Liver (tissue), 9 donors: ENCODE data around the gene SLC38A3. TPM values are rescaled to one million over a fixed set of nuclear protein-coding genes. Genes with fewer than 3 reads are reported as not detected.

Source experiments
- DNase-seq: peaks from one replicate; pipeline ENCODE4 v3.0.0-alpha.2; 2017; ENCODE audit warnings: low spot score
- H3K27ac ChIP-seq, 2 donors: one replicate each; pipeline ENCODE4 v1.7.0; 2013; ENCODE audit warnings: inconsistent platforms in 2 of 2, low read length in 2 of 2, control low read depth in 1 of 2, low read depth in 1 of 2, mild to moderate bottlenecking in 1 of 2
- H3K27me3 ChIP-seq, 4 donors: one replicate each; pipeline versions ENCODE4 v1.6.1 to v1.7.0; 2013; ENCODE audit warnings: low read length in 3 of 4, inconsistent platforms in 1 of 4, mild to moderate bottlenecking in 1 of 4, moderate library complexity in 1 of 4; ENCODE audit not compliant: control insufficient read depth in 4 of 4, insufficient read depth in 4 of 4
- H3K36me3 ChIP-seq, 4 donors: one replicate each; pipeline versions ENCODE4 v1.6.1 to v1.7.0; 2013; ENCODE audit warnings: low read length in 3 of 4, mild to moderate bottlenecking in 3 of 4, low read depth in 1 of 4, moderate library complexity in 1 of 4; ENCODE audit not compliant: control insufficient read depth in 4 of 4, insufficient read depth in 3 of 4
- H3K4me1 ChIP-seq, 4 donors: one replicate each; pipeline versions ENCODE4 v1.6.1 to v1.7.0; 2013; ENCODE audit warnings: low read length in 3 of 4, mild to moderate bottlenecking in 3 of 4, moderate library complexity in 1 of 4; ENCODE audit not compliant: control insufficient read depth in 4 of 4, insufficient read depth in 4 of 4
- H3K4me3 ChIP-seq, 3 donors: one replicate each; pipeline versions ENCODE4 v1.6.1 to v1.7.0; 2013; ENCODE audit warnings: low read length in 3 of 3, control low read depth in 1 of 3, low read depth in 1 of 3, mild to moderate bottlenecking in 1 of 3
- H3K9ac ChIP-seq, 2 donors: one replicate each; pipeline ENCODE4 v1.7.0; 2013; ENCODE audit warnings: low read length in 2 of 2, mild to moderate bottlenecking in 2 of 2, moderate library complexity in 2 of 2, control low read depth in 1 of 2, low read depth in 1 of 2
- H3K9me3 ChIP-seq, 4 donors: one replicate each; pipeline versions ENCODE4 v1.6.1 to v1.7.0; 2013; ENCODE audit warnings: low read length in 3 of 4; ENCODE audit not compliant: control insufficient read depth in 4 of 4
- ATF3 ChIP-seq: IDR thresholded peaks from 2 replicates; pipeline ENCODE4 v1.6.1; 2016; ENCODE audit warnings: antibody characterized with exemption
- CTCF ChIP-seq: fragments of 150-350 bp; IDR thresholded peaks from 2 replicates; pipeline ENCODE4 v1.5.1; 2017; ENCODE audit warnings: improper control_type of control experiment, low read depth, low read length; ENCODE audit not compliant: missing input control
- EGR1 ChIP-seq, 2 donors: IDR thresholded peaks; 2 replicates each; pipeline ENCODE4 v1.6.1; 2016 to 2018; ENCODE audit warnings: antibody characterized with exemption in 2 of 2, low read depth in 2 of 2
- FOXA2 ChIP-seq: IDR thresholded peaks from 2 replicates; pipeline ENCODE4 v1.6.1; 2016; ENCODE audit warnings: antibody characterized with exemption
- GABPA ChIP-seq, 2 donors: IDR thresholded peaks in 1 of 2; conservative IDR thresholded peaks in 1 of 2; 2 replicates each; pipeline ENCODE4 v1.6.1; 2016; ENCODE audit warnings: antibody characterized with exemption in 2 of 2, mild to moderate bottlenecking in 1 of 2, moderate library complexity in 1 of 2
- HNF4A ChIP-seq, 2 donors: conservative IDR thresholded peaks; 2 replicates each; pipeline ENCODE4 v1.6.1; 2016; ENCODE audit warnings: antibody characterized with exemption in 2 of 2, mild to moderate bottlenecking in 2 of 2
- HNF4G ChIP-seq: IDR thresholded peaks from 2 replicates; pipeline ENCODE4 v1.6.1; 2016; ENCODE audit warnings: antibody characterized with exemption
- JUND ChIP-seq, 2 donors: IDR thresholded peaks; 2 replicates each; pipeline ENCODE4 v1.6.1; 2016; ENCODE audit warnings: antibody characterized with exemption in 2 of 2
- MAX ChIP-seq: IDR thresholded peaks from 2 replicates; pipeline ENCODE4 v1.6.1; 2016; ENCODE audit warnings: antibody characterized with exemption
- RAD21 ChIP-seq, 2 donors: IDR thresholded peaks; 2 replicates each; pipeline ENCODE4 v1.6.1; 2016; ENCODE audit warnings: antibody characterized with exemption in 2 of 2, mild to moderate bottlenecking in 2 of 2
- REST ChIP-seq: IDR thresholded peaks from 2 replicates; pipeline ENCODE4 v1.6.1; 2016; ENCODE audit warnings: antibody characterized with exemption, mild to moderate bottlenecking
- RXRA ChIP-seq, 2 donors: IDR thresholded peaks; 2 replicates each; pipeline ENCODE4 v1.6.1; 2017 to 2018; ENCODE audit warnings: antibody characterized with exemption in 2 of 2, mild to moderate bottlenecking in 1 of 2
- SP1 ChIP-seq: IDR thresholded peaks from 2 replicates; pipeline ENCODE4 v1.6.1; 2018; ENCODE audit warnings: antibody characterized with exemption, mild to moderate bottlenecking
- TAF1 ChIP-seq: conservative IDR thresholded peaks from 2 replicates; pipeline ENCODE4 v1.6.1; 2016; ENCODE audit warnings: antibody characterized with exemption, mild to moderate bottlenecking
- YY1 ChIP-seq: IDR thresholded peaks from 2 replicates; pipeline ENCODE4 v1.6.1; 2016; ENCODE audit warnings: antibody characterized with exemption, mild to moderate bottlenecking
- ZBTB33 ChIP-seq: IDR thresholded peaks from 2 replicates; pipeline ENCODE4 v1.6.1; 2016; ENCODE audit warnings: antibody characterized with exemption
- WGBS: extraction: QIAGEN DNeasy Blood & Tissue Kit; methylation state at CpG from one replicate; pipeline ENCODE4 v1.1.7; 2013; 5-methylcytosine and 5-hydroxymethylcytosine counted together
- polyA plus RNA-seq, 2 donors: library from polyadenylated mRNA; stranded (reverse) in 1 of 2; unstranded in 1 of 2; fragments of 200-250 nt in 1 of 2; fragments of >200 nt in 1 of 2; fragmentation: Nextera tagmentation in 1 of 2; extraction: Ambion mirVana in 1 of 2; gene quantifications; one replicate each; pipeline versions ENCODE4 v1.2.1 to v1.2.3, GENCODE V29; 2013 to 2015
- total RNA-seq, 2 donors: library from RNA; depleted of rRNA; stranded (reverse); fragments of >200 nt; gene quantifications; one replicate each; pipeline ENCODE4 v1.2.3, GENCODE V29; 2014
- donor health status: healthy.
- donor health status: healthy.
- donor health status: healthy.
- donor health status: healthy.
- donor health status: healthy.

The SLC38A3 gene
- total and polyA plus RNA-seq, 4 donors: 98.1 to 180 (median 140) TPM

DNA sequence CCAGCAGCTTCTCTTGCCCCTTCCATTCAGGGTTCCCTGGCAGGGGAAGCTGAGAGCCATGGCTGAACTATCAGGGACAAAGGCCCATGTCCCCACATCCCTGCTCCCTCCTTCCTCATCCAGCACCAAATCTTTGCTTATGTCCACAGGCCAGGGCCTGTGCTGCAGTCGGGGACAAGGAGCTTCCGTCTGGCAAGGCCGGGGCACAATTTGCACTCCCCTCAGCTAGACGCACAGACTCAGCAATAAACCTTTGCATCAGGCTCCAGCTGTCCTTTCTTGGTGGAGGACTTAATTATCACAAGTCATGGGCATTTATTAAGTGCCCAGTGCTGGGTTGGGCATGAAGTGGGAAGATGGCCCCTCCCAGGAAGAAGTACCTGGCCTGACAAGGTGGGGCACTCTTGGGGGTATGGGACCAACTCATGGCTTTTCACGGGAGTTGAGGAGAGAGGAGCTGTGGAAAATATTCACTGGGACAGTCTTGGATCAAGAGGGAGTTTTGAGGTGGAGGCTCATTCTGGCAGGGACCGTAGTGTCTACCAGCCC is 8.7 kb upstream of the SLC38A3 start:
- no peaks in the 10 kb centered on the region for H3K27me3 ChIP-seq
- H3K36me3 ChIP-seq: no peaks in the 10 kb centered on the region
- no peak overlapping the region for H3K4me3 ChIP-seq
- H3K9ac ChIP-seq: peak overlapping the region in 1 of 2 donors; percentile 55
- 31% methylated on average over 6 of the region's 6 CpGs for WGBS
- H3K9me3 ChIP-seq: no peaks in the 10 kb centered on the region
- H3K4me1 ChIP-seq: peaks cover 17 to 55% (median 38%) of the 10 kb centered on the region in 4 donors
- DNase-seq: no peak
- H3K27ac ChIP-seq: peak overlapping the region; percentile 97 to 99
- TF ChIP-seq JUND (IDR thresholded peaks at IDR 0.05): peak in 1 of 2 donors; percentile 2
- TF ChIP-seq REST: no peak
- TF ChIP-seq MAX: no peak
- TF ChIP-seq YY1: no peak
- no peak for TF ChIP-seq GABPA (IDR thresholded peaks at IDR 0.05 in 1 of 2, conservative IDR thresholded peaks at IDR 0.05 in 1 of 2)
- TF ChIP-seq EGR1 (IDR thresholded peaks at IDR 0.05; ENCODE audit: low read depth in 2 of 2): no peak
- TF ChIP-seq FOXA2: peak; percentile 2
- no peak for TF ChIP-seq HNF4G
- TF ChIP-seq HNF4A (conservative IDR thresholded peaks at IDR 0.05): peak in 1 of 2 donors; percentile 24
- peak in 1 of 2 donors; percentile 55 for TF ChIP-seq RXRA (IDR thresholded peaks at IDR 0.05)
- TF ChIP-seq ZBTB33: no peak
- TF ChIP-seq TAF1: no peak
- peak; percentile 71 for TF ChIP-seq SP1
- TF ChIP-seq RAD21 (IDR thresholded peaks at IDR 0.05): no peak
- no peak for TF ChIP-seq ATF3
- no peak for TF ChIP-seq CTCF
